CMK (cell line): Measurements from ENCODE around the gene CLECL1.
"Not testable (repeated sequence)": the region's sequence is repeated elsewhere in the genome, so short reads cannot be mapped to it uniquely, and the experiment has no call there.

Experiments
- DNase-seq: peaks from one replicate; pipeline ENCODE4 v3.0.0-alpha.2; 2010; ENCODE audit warnings: low read depth

Gene CLECL1

DNA sequence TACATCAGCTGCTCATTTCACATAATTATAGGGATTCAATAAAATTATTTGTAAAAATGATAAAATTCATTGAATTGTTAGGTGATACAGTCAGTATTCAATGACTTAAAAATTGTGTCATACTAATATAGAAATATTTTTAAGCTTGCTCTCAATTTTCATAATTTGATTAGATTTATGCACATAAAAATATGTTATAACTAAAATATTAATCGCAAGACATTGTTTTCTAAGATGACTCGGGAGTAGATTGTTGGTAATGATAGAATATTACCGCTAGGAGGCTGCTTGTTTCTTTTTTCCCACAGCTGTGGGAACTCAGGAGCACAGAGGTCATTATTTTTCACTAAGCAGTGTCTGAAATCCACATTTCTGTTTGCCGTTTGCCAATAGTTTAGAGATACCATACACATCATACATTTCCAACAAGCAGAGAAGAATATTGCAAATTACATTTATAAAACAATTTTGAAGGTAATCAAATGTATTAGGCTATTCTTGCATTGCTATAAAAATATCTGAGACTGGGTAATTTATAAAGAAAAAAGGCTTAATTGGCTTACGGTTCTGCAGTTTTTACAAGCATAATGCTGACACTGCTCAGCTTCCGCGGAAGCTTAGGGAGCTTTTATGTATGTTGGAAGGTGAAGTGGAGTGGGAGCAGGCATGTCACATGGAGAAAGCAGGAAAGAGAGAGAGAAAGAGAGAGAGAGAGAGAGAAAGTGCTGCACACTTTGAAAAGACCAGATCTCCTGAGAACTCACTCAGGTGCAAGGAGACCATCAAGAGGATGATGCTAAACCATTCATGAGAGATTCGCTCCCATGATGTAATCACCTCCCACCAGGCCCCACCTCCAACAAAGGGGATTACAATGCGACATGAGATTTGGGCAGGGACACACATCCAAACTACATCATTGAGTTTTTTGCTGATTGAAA is 18.6 kb upstream of the CLECL1 start:
- DNase-seq: no peak

DNA sequence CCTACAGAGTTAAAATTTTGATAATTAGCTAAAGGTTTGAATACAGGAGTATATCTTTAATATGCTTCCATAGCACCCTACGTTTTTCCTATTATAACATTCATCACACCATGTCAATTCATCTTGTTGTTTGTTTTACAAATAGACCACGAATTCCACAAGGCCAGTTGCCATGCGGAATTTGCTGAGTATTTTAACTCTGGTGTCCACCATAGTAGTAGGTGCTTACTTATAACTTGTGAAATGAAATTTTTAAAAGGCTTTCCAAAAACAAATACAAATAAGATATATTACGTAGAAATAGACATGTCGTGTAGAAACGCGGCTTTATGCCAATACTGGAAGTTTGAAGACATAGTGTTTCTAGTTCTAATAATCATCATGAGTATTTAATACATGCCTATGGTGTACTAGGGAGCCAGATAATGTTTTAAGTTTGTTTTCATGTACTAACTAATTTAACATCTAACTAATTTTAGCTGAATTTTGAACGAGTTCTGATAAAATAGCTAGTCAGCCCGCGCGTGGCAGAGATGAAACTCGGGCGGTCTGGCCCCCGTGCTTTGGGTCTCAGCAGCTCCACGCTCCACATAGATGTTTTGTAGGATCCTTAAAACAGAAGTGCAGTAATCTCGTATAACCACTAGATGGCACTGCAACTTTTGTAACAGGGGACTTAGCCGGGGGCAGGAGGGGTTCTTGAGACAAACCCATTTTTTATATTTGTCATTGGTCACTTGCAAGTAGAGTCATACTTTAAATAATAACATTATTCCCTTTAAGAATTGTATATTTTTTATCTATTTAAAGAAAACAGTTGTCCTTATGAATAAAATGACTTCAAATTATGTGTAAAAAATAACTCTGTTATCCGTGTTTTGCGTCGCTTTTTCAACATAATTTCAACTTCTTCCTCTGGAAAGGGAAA is 17.6 kb upstream of the CLECL1 start:
- DNase-seq: peak; percentile 56

DNA sequence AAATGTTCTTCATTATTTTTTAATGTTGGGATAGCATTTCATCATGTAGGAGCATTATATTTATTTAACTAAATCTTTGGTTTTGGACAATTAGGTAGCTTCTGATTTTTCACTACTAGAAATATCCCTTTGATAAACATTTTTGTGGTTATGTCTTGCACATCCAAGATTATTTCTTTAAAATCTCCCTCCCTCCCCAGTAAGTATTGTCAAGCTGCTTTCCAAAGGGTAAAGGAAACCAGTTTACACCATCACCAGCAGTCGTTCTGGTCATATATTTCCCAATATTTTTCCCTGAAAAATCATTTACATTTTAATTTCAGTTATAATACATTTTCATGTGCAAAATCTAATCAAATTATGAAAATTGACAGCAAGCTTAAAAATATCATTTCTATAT is 16.7 kb upstream of the CLECL1 start:
- DNase-seq: no peak

DNA sequence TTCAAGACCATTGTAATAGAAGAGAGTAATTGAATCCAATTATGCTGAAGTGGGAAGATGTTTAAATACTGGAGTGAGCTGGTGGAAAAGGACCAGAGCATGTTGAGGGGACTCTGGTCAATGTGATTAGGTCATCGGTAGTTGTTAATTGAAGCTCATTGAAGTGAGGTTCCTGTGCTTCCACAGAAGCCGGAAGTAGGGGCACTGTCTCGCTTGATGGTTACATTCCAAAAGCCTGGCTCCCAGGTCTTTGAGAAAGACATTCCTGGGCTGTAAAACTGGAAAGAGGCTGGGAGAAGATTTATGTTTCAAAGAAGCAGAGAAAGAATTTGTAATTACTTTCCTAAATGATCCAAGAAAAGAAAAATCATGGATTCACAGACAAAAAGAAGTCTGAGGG is 12.3 kb upstream of the CLECL1 start:
- no peak for DNase-seq

DNA sequence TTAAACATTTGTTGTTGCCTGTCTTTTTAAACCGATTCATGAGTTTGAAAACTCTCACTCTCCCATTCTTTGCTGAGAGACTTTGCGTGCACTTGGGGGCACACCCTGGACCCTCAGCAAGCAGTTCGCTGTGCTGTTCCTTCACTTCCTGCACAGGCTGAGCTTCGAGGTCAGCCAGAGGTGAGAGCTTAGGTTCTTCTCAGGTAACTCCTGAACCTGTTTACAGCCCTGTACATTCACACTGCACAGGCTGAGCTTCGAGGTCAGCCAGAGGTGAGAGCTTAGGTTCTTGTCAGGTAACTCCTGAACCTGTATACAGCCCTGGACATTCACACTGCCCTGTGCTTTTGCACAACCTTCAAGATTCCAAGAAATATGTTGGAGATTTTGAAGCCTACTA is 9.8 kb upstream of the CLECL1 start:
- no peak for DNase-seq

DNA sequence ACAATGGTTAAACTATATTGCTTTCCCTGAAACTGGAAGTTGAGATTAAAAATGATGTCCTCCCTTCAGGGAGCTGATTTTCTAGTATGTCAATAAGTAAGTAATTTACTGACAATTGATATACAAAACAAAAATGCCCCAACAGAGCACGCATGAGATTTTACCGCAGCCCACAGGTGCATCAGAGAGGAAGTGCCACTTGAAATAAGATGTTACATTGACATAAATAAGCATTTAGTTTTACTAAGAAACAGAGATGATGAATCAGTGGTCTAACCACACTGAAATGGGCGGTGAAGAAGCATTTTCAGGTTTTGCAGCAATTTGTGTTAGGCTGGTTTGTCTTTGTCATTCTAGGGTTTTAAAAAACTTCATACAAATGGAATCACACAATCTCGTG is 8.8 kb upstream of the CLECL1 start:
- no peak for DNase-seq

DNA sequence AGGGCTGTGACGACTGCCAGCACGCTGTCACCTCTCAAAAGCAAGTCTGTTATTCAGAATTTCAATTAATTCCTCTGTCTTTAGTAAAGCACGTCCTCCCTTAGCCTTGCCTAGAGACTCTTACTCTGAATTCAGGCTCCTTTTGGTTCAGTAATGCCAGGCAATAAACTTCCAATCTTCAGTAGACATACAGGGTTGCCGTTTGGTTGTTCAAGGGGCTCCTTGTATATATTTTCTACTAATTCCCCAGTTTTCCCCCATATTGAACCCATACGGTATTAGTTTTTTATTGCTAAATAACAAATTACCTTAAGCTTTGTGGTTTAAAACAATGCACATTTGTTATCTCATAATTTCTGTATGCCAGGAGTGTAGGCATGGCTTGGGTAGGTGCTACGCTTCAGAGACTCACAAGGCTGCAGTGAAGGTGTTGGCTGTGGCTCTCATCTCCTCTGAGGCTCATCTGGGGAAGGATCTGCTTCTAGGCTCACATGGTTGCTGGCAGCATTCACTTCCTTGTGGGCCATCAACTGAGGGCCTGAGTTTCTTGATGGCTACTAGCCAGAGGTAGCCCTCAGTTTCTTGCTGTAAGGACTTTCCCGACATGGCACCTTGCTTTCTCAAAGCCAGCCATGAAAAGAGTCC is 7.3 kb upstream of the CLECL1 start:
- DNase-seq: no peak

DNA sequence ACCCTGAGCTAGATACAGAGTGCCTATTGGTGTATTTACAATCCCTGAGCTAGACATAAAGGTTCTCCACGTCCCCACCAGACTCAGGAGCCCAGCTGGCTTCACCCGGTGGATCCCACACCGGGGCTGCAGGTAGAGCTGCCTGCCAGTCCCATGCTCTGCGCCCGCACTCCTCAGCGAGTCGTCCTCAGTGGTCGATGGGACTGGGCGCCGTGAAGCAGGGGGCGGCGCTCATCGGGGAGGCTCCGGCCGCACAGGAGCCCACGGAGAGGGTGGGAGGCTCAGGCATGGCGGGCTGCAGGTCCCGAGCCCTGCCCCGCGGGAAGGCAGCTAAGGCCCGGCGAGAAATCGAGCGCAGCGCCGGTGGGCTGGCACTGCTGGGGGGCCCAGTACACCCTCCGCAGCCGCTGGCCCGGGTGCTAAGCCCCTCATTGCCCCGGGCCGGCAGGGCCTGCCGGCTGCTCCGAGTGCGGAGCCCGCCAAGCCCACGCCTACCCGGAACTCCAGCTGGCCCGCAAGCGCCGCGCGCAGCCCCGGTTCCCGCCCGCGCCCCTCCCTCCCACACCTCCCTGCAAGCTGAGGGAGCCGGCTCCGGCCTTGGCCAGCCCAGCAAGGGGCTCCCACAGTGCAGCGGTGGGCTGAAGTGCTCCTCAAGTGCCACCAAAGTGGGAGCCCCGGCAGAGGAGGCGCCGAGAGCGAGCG is 6.7 kb upstream of the CLECL1 start:
- DNase-seq: not testable (repeated sequence)

DNA sequence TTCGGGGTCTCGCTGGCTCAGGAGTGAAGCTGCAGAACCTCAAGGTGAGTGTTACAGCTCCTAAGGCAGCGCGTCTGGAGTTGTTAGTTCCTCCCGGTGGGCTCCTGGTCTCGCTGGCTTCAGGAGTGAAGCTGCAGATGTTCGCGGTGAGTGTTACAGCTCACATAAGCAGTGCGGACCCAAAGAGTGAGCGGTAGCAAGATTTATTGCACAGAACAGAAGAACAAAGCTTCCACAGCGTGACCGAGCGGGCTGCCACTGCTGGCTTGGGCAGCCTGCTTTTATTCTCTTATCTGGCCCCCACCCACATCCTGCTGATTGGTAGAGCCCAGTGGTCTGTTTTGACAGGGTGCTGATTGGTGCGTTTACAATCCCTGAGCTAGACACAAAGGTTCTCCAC is 6.0 kb upstream of the CLECL1 start:
- DNase-seq: not testable (repeated sequence)

DNA sequence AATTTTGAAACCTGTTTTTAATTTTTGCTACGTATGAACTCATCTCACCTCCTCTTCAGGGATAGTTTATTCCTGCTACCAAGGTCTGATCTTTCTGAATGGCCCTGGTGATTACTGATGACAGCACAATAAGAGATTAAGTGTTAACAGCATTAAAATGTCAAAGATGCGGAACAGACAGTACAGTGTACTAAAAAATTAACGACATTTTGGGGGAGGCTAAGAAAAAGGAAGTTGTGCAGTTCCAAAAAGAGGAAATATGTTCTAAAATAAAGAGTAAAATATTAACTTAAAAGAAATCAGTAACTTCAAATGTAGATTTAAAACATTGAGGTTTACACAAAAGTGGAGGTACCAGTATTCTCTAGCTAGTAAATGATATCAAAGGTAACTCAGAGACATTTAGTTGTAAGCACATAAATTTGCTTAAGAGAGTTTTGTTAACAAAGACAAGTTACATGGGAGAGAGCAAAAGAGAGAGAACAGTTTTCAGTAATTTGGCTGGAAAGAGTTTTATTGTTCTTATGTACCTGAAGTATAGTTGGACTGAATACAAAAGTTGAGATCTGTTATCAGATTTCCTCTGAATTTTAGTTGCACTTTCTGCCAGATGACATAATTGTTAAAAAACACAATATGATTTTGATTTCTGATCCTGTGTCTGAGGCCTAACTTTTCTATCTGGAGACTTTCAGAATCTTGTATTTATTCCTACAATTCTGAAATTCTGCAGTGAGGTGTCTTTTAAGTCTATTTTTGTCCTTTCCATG is 4.2 kb upstream of the CLECL1 start:
- no peak for DNase-seq

DNA sequence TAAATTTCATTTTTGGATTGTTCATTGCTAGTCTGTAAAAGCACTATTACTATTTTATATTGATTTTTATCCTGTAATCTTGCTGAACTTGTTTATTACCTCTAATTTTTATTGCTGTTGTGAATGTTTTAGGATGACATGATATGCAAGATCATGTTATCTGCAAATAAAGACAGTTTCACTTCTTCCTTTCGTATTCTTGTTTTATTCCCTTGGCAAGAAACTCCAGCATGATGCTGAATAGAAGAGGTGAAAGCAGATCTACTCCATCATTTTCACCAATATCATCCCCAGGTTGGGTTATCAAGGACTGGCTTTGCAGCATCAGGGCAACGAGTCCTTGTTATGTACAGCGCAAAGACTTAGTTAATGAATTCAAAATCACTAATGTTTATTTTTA is 2.7 kb upstream of the CLECL1 start:
- no peak for DNase-seq

DNA sequence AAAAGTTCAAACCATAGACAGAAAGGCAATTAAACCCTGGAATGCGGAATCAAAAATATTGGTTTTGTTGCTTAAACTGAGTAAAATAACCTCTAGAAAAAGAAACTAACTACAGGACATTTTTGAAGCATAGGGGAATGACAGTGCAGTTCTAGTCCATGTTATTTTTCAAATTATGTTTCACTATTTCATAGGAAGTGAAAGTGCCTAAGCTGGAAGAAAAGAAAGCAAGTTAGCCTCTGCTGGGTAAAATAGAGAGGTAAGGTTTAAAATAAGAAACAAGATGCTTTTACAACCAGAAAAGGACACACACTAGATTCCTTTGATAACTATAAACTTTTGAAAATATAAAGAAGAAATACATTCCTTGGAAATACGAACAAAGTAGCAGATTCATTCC is 1.1 kb downstream of the CLECL1 start:
- DNase-seq: no peak

DNA sequence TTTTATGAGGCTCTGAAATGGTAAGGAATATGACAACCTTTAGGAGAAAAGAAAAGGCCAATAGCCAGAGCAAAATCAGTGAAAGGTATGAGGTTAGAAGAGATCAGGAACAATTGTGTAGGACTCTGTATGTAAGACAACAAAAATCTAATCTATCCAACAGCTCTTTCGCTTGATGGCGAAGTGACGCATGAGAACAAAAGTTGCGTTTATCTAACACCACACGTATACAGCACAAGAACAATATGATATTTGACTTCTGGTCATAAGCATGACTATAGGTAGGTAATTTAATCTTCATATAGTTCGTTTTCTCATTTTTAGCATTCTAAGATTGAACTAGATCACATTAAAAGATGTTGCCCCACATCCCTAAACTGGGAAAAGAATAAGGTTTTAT is 1.5 kb downstream of the CLECL1 start:
- DNase-seq: no peak

DNA sequence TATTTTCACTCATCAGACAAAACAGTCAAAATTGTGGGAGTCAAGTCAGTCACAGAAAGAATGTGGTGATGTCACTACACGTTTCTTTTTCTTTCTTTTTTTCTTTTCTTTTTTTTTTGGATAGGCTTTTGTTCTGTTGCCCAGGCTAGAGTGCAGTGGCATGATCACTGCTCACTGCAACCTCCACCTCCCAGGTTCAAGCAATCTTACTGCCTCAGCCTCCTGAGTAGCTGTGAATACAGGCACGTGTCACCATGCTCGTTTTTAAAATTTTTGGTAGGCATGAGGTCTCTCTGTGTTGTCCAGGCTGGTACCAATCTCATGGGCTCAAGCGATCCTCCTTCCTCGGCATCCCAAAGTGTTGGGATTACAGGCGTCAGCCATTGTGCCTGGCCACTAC is 2.3 kb downstream of the CLECL1 start:
- no peak for DNase-seq

DNA sequence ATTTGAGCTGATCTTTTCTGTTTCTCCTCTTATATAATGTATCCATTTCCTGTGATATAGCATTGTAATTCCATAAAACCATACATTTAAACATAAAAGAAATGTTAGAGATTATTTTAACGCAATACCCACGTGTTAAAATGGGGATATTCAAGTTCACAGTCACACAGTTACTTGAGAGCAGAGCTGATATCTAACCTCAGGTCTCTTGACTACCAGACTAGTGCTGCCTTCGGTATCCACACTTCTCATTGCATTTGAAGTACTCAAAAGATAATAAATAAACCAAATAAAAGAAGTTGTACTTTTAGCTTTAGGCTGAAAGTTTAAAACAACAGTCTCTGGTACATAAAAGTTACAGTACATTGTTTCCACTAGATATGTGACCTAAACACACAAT is 2.9 kb downstream of the CLECL1 start:
- DNase-seq: no peak

DNA sequence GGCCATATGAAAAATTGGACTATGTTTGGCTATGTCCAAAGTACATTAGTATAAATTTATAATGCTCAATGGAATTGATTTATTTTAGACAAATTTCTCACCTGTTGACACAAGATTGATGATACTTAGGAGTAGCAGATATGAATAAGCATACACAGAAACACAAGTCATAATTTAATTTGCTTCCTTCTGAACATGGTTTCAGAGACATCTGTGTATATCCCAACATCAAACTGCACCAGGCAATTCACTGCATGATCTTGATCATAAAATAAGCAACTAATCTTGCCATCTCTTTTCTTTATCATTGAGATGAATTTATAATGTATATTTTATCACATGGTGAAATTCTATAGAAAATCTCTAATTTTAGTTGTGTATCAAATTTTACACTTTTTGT is 3.8 kb downstream of the CLECL1 start:
- DNase-seq: no peak

DNA sequence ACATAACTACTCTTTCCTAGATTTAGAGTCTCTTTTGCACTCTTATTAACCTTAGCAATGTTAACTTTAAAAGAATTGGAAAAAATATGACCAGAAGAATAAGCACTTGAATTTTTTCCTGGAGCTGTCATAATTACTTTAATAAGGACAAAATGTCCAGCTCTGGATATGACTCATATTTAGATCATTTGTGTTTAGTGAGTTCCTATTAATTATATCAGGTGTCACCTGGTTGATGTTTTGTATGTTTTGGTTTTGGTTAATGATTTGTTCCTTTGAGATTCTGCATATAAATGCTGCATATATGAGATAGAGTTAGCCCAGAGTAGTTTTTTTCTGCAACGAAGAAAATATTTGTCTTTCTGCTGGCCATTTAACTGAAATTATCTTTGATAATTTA is 5.1 kb downstream of the CLECL1 start:
- no peak for DNase-seq

DNA sequence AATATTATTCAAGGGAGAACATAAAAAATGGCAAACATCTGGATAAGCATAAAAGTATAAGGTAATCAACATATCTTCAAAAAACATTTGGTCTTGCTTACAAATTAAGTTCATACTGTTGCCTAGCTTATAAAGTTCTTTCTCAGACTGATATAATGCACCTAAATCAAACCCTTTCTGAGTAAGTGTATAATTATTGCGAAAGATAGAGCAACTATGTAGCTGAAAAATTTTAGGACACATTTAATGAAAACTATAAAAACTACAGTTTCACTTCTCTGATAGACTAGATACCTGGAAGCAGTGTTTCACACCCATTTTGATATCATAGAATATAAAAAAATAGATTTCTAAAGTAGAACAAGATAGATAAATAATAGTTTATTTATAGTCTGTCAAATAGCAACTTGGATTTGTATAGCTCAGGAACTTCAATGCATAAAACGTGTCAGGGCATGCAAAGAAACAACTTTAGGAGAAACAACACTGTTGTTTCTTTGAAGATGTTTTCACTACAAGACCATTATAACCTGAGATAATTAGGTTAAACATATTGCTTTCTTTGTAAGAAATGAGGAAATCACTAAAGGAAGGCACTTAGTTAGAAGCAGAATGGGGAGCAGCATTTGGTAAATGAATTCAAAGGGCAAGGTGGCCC is 7.6 kb downstream of the CLECL1 start:
- DNase-seq: no peak

DNA sequence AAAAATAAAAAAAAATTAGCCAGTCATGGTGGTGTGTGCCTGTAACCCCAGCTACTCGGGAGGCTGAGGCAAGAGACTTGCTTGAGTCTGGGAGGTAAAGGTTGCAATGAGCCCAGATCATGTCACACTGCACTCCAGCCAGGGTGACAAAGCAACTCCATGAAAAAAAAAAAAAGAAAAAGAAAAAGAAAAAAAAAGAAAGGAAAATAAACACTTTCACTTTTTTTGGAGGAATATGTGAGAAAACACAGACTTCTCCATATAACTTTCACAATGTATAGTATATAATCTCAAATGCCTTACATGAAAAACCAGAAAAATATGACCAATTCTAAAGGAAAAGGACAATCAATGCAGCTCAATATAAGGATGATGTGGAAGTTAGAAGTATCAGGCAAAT is 8.9 kb downstream of the CLECL1 start:
- DNase-seq: no peak

DNA sequence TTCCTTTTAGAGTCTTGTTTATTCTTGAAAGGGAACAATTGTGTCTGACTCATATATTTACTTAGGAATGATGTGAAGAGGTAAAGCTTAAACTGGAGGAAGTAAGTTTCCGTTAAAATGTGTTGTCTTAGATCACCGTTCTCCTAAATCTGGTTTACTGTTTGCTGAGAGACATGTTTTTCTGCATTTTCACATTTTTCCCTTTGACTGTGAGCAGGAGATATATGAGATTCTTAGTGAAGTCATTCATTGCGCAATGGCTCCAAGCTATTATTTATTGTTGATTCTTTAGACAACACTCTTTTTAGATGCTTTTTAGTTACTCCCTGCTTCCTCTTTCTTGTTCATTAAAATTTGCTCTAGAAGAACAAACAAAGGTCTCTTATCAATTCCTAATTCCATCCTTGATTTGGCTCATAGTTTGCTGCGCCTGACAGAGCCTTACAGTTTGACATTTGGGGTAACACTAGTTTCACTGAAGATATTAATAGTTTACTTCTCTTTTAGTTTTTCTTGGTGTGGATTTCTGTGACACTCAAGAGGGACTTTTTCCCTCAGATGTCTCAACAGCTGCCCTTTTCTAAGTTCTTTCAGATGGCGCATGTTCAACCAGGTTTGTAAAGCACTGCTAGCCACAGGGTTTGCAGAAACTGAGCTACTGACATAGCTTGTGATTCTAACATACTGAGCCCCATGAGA is 11.4 kb downstream of the CLECL1 start:
- no peak for DNase-seq
